22Rv1 (cell line): ENCODE measurements around the gene MYRFL.

Source experiments
- H3K27ac ChIP-seq: fragments of 450-650 bp; 2 replicates; pipeline ENCODE4 v1.5.1; 2017
- ZFX ChIP-seq: fragments of 450-650 bp; IDR thresholded peaks from 2 replicates; pipeline ENCODE4 v1.6.1; 2017; ENCODE audit warnings: antibody characterized with exemption, borderline replicate concordance
- TF ChIP-seq, protein P1 (sequence below): fragments of 450-650 bp; IDR thresholded peaks from 2 replicates; pipeline ENCODE4 v1.5.1; 2017; ENCODE audit warnings: mild to moderate bottlenecking

MYRFL gene

DNA sequence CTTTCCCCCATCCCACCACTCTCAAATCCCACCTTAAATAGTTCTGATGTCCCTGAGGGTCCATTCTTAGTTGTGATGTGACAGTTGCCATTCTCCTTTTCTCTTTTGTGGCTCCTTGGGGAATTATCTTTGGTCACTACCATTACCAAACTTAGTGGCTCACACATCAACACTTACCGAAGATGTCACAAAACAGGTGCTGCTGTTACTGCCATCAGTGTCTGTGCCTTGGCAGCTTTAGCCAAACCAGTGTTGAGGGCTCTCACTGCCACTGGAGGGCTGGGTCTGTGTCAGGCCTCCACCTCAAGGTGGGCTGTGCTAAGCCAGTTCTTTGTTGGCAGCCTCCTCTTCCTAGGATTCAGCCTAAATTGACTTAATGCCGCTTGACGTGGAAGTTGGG lies 144.0 kb downstream of the MYRFL start:
- no peak for TF ChIP-seq ZFX
- TF ChIP-seq, protein P1, sequence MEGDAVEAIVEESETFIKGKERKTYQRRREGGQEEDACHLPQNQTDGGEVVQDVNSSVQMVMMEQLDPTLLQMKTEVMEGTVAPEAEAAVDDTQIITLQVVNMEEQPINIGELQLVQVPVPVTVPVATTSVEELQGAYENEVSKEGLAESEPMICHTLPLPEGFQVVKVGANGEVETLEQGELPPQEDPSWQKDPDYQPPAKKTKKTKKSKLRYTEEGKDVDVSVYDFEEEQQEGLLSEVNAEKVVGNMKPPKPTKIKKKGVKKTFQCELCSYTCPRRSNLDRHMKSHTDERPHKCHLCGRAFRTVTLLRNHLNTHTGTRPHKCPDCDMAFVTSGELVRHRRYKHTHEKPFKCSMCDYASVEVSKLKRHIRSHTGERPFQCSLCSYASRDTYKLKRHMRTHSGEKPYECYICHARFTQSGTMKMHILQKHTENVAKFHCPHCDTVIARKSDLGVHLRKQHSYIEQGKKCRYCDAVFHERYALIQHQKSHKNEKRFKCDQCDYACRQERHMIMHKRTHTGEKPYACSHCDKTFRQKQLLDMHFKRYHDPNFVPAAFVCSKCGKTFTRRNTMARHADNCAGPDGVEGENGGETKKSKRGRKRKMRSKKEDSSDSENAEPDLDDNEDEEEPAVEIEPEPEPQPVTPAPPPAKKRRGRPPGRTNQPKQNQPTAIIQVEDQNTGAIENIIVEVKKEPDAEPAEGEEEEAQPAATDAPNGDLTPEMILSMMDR = no peak
- no peak overlapping the region for H3K27ac ChIP-seq

DNA sequence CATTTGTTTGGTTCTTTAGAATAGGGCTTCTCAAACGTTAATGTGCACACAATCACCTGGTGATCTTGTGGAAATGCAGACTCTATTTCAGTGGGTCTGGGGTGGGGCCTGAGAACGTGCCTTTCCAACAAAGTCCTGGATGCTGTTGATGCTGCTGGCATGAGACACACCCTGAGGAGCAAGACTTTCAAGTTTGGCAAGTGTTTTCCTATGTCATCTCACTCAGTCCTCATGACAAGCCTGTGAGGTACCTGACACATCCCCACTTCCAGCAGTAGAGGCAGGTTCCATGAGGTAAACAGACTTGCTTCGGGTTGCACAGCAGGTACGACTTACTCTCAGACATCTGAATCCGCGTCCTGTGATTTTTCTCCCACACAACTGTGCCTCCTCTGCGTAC lies 147.1 kb downstream of the MYRFL start:
- TF ChIP-seq, protein P1 = no peak
- TF ChIP-seq ZFX = no peak
- no peak overlapping the region for H3K27ac ChIP-seq

DNA sequence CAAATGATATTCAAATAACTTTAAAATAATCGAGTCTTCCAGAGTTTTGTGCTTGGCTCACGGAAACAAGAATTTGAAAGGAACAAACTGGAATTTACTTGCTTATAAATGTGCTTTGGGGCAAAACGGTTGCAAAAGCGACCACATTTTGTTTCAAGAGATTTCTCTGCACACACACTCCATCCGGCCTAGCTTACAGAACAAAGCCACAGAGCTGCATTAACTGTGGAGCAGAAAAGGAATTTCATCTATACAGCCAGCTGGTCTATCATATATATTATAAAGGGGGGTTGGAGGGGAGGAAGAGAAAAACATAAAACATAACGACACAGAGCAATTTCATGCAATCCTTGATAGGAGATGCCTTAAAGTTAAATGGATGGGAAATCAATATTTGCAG lies 153.0 kb downstream of the MYRFL start:
- TF ChIP-seq, protein P1 = no peak
- TF ChIP-seq ZFX = no peak
- H3K27ac ChIP-seq = no peak overlapping the region

DNA sequence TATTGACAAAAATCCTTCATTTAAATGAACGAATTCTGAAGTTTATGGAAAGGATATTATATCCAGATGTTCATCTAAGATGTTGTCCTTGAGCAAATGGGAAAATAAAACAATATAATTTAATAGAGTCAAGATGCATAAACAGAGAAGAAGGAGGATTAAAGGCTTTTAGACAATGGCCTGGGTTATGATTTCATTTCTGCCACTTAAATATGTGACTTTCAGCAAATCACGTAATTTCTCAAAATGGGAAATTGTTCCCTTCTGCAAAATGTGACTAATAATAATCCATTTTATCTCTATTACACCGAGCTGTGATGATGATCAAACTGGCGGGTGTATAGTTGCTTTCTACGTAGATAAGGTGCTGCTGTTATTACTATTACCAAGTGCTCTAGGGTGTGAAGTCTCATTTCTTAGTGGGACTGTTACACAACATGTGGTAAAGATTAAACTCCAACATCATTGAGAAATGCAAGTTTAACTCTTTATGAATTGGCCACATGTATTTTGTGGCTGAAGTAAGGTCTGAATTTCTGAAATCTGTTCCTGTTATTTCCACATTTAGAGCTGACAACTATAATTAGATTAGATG lies 157.0 kb downstream of the MYRFL start:
- no peak overlapping the region for H3K27ac ChIP-seq
- TF ChIP-seq, protein P1 = no peak
- TF ChIP-seq ZFX = no peak

DNA sequence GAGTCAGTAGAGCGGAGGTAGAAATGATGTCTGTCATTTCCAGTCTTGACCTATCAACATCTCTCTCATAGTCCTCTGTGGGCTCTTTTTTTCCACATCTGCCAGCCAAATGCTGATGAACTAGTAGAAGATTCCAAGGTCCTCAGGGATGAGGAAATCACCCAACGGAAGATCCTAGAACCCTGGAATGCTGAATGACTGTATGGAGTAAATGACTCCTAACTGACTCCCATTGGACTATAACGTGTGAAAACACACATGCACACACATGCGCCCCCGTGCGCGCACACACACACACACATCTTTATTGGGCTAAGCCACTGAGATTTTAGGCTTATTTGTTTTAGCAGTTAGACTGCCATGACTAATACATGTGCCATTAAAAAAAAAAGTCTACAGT lies 159.2 kb downstream of the MYRFL start:
- H3K27ac ChIP-seq = no peak overlapping the region
- TF ChIP-seq, protein P1 = no peak
- no peak for TF ChIP-seq ZFX

DNA sequence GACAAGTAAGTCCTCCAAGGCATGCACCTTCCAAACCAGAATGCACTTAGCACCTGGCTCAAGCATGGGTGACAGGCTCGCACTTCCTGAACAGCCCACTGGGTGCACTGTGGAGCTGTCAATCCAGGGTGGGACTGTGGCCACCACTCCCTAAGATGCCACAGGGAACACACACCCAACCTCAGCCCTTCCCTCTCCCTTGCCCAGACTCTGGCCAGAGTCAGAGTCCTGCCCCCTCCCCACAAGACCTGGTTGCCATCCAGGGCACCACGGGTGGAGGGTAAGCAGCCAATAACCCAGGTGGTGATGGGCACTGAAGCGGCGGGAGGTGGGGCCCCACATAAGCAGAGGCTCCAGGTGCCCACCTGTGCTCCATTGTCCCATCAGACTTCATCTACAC lies 160.6 kb downstream of the MYRFL start:
- TF ChIP-seq, protein P1 = peak; percentile 81
- TF ChIP-seq ZFX = no peak
- no peak overlapping the region for H3K27ac ChIP-seq

DNA sequence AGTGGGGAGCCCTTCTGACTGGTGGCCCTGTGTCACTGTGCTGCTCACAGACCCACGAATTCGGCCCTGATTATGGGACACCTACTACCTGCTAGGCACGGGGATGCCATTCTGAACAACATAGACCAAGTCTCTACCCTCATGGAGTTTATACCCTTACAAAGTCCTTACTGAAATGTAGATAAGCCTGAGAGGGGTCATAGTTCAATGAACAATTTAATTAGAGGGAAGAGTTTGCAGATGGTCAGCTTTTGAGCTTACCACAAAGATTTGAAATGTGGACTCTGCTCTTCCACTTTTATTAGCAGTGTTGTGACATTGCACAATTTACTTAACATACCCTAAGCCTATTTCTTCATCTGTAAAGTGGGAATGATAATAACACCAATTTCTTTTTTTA lies 161.1 kb downstream of the MYRFL start:
- TF ChIP-seq, protein P1 = no peak
- no peak for TF ChIP-seq ZFX
- no peak overlapping the region for H3K27ac ChIP-seq
